Cardiac septum (tissue), 1 donor: ENCODE data around the gene PCSK4. TPM values are rescaled to one million over a fixed set of nuclear protein-coding genes. Genes with fewer than 3 reads are reported as not detected.

Source experiments
- DNase-seq: peaks from one replicate; pipeline ENCODE4 v3.0.0-alpha.2; 2020; ENCODE audit warnings: low spot score
- intact Hi-C: fragments of 100-400 bp; cut with DNase I; formaldehyde crosslinking; loops from one replicate; pipeline ENCODE4 v1.14.0; 2022
- total RNA-seq: library from RNA; stranded (reverse); fragmentation: NEBNext Ultra II Directional; extraction: Animal tissue kit (Norgen Biotek cat#: 25700); gene quantifications from one replicate; pipeline ENCODE4 v1.2.1, GENCODE V29; 2021
- donor health status: DM: no; HTN: no; CAD: no.

The PCSK4 gene
- total RNA-seq, 1 donor from 2014 or later, result 1.5 TPM

GRCh38 chr19:1433119-1434039 lies 56.8 kb downstream of the PCSK4 start:
- intact Hi-C loops, result no loop called here
- no peak for DNase-seq

GRCh38 chr19:1432507-1432887 lies 57.7 kb downstream of the PCSK4 start:
- DNase-seq, result no peak
- intact Hi-C loops, result no loop called here

GRCh38 chr19:1431759-1432506 lies 58.2 kb downstream of the PCSK4 start:
- DNase-seq, result no peak
- intact Hi-C loops, result no loop called here

Other genes starting within 250 kb of the PCSK4 start
- 486 TPM for gene ATP5F1D, start 248.6 kb downstream of the PCSK4 start, total RNA-seq
- 97.5 TPM for gene MIDN, start 241.8 kb downstream of the PCSK4 start, total RNA-seq
- gene CIRBP, start 221.0 kb downstream of the PCSK4 start, total RNA-seq, result 318 TPM
- gene FAM174C, start 214.8 kb downstream of the PCSK4 start, total RNA-seq, result 20.0 TPM
- not detected for gene EFNA2, start 204.5 kb downstream of the PCSK4 start, total RNA-seq
- gene NDUFS7, start 106.4 kb downstream of the PCSK4 start, total RNA-seq, result 233 TPM
- 51.6 TPM for gene GAMT, start 88.8 kb downstream of the PCSK4 start, total RNA-seq
- 81.2 TPM for gene DAZAP1, start 82.8 kb downstream of the PCSK4 start, total RNA-seq
- gene RPS15, start 52.0 kb downstream of the PCSK4 start, total RNA-seq, result 479 TPM
- 0.08 TPM for gene APC2, start 40.2 kb downstream of the PCSK4 start, total RNA-seq
- 16.9 TPM for gene C19orf25, start 11.1 kb downstream of the PCSK4 start, total RNA-seq
- 3.3 TPM for gene REEP6, start 831 bp upstream of the PCSK4 start, total RNA-seq
- gene ADAMTSL5, start 22.7 kb upstream of the PCSK4 start, total RNA-seq, result 69.7 TPM
- gene PLK5, start 33.7 kb upstream of the PCSK4 start, total RNA-seq, result not detected
- gene MEX3D, start 78.0 kb upstream of the PCSK4 start, total RNA-seq, result 8.3 TPM
- gene MBD3, start 102.5 kb upstream of the PCSK4 start, total RNA-seq, result 61.8 TPM
- 697 TPM for gene UQCR11, start 115.1 kb upstream of the PCSK4 start, total RNA-seq
- gene TCF3, start 162.3 kb upstream of the PCSK4 start, total RNA-seq, result 27.7 TPM